Esophagus muscularis mucosa (tissue), 4 donors: ENCODE results near the gene ANKRD18A.

Source experiments
- CTCF ChIP-seq, 3 experiments: fragments of 200-600 bp in 2 of 3; fragments of 450-650 bp in 1 of 3; sonication (generic) in 2 of 3; IDR thresholded peaks; one replicate each; pipeline ENCODE4 v1.5.1; 2017 to 2019; ENCODE audit warnings: antibody characterized with exemption in 3 of 3, mild to moderate bottlenecking in 2 of 3, moderate library complexity in 1 of 3
- EP300 ChIP-seq: sonication (generic); formaldehyde crosslinking; IDR thresholded peaks from one replicate; pipeline ENCODE4 v1.6.1; 2017; ENCODE audit warnings: antibody characterized with exemption
- POLR2A ChIP-seq: fragments of 450-650 bp; IDR thresholded peaks from one replicate; pipeline ENCODE4 v1.6.1; 2017; ENCODE audit warnings: antibody characterized with exemption, moderate library complexity, mild to moderate bottlenecking, low read depth
- POLR2AphosphoS5 ChIP-seq, 2 donors: sonication (generic); formaldehyde crosslinking; IDR thresholded peaks; one replicate each; pipeline ENCODE4 v1.6.1; 2017; ENCODE audit warnings: antibody characterized with exemption in 2 of 2

DNA sequence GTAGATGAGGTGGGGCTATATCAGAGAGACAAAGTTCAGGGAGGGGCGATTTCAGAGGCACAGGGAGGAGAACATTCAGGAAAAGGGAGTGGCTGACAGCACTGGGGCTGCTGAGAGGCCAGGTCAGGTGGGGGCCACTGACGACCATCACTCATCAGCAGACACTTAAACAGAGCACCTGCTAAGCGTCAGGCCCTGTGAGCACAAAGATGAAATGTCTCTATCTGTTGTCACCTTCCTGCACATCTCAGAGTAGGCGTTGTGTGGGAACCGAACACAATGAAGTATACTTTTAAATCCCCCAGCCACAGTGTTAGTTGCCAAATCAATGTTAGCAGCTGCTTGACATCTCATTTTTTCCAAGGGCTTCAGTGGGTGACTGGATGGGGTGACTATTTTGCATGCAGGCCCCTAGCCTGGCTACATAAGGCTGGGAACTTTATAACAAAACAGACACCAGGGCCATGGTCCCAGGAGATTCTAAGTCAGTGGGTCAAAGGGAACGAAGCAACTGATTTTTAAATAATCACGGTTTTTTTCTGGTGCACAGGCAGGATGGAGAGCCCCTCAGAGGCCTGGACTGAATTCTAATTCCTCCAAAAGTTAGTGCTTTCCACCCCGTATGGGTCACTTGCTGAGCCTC is 31.1 kb upstream of the ANKRD18A start:
- TF ChIP-seq CTCF (IDR thresholded peaks at IDR 0.05), result no peak
- TF ChIP-seq POLR2A, result no peak
- TF ChIP-seq EP300, result no peak
- no peak for TF ChIP-seq POLR2AphosphoS5 (IDR thresholded peaks at IDR 0.05)
